ENCODE data around the gene LCE5A.
"Not testable (repeated sequence)": the region's sequence is repeated elsewhere in the genome, so short reads cannot be mapped to it uniquely, and the experiment has no call there.

Gene LCE5A

GRCh38 chr1:152510503-152510902, at the start of gene LCE5A:
TSS of gene LCE5A (plus strand) at chr1:152510803. CDS start at chr1:152511535, 732 bp downstream.
- DNase-seq, result no peak

GRCh38 chr1:152461544-152461943, 49.1 kb upstream of the LCE5A start:
- no peak for DNase-seq

GRCh38 chr1:152462636-152463035, 48.0 kb upstream of the LCE5A start:
- no peak for DNase-seq

- no peak for DNase-seq
Observed at GRCh38 chr1:152466217-152466616, 44.4 kb upstream of the LCE5A start.

GRCh38 chr1:152473887-152474537, 36.6 kb upstream of the LCE5A start:
- no peak for DNase-seq

GRCh38 chr1:152479792-152480595, 30.6 kb upstream of the LCE5A start:
- DNase-seq, result no peak

- DNase-seq, result no peak
Observed at GRCh38 chr1:152481869-152482664, 28.5 kb upstream of the LCE5A start.

- DNase-seq, result no peak
Observed at GRCh38 chr1:152486400-152487006, 24.1 kb upstream of the LCE5A start.

- no peak for DNase-seq
Observed at GRCh38 chr1:152487871-152488270, 22.7 kb upstream of the LCE5A start.

GRCh38 chr1:152491537-152491936, 19.1 kb upstream of the LCE5A start:
- DNase-seq, result not testable (repeated sequence)

- DNase-seq, result no peak
Observed at GRCh38 chr1:152495066-152495675, 15.4 kb upstream of the LCE5A start.

GRCh38 chr1:152497273-152497672, 13.3 kb upstream of the LCE5A start:
- DNase-seq, result no peak

- DNase-seq, result no peak
Observed at GRCh38 chr1:152501704-152502103, 8.9 kb upstream of the LCE5A start.

GRCh38 chr1:152502496-152503180, 8.0 kb upstream of the LCE5A start:
- DNase-seq, result no peak

GRCh38 chr1:152505083-152505482, 5.5 kb upstream of the LCE5A start:
- no peak for DNase-seq

GRCh38 chr1:152506899-152507498, 3.6 kb upstream of the LCE5A start:
- no peak for DNase-seq

- no peak for DNase-seq
Observed at GRCh38 chr1:152511596-152511995, 993 bp downstream of the LCE5A start.

GRCh38 chr1:152513081-152513480, 2.5 kb downstream of the LCE5A start:
- no peak for DNase-seq

GRCh38 chr1:152514715-152515433, 4.3 kb downstream of the LCE5A start:
- DNase-seq, result no peak

- DNase-seq, result no peak
Observed at GRCh38 chr1:152515434-152515783, 4.8 kb downstream of the LCE5A start.

- no peak for DNase-seq
Observed at GRCh38 chr1:152516082-152516481, 5.5 kb downstream of the LCE5A start.
